Measurements from ENCODE around the gene ARHGEF10L.
"Not testable (repeated sequence)": the region's sequence is repeated elsewhere in the genome, so short reads cannot be mapped to it uniquely, and the experiment has no call there.

ARHGEF10L gene

DNA sequence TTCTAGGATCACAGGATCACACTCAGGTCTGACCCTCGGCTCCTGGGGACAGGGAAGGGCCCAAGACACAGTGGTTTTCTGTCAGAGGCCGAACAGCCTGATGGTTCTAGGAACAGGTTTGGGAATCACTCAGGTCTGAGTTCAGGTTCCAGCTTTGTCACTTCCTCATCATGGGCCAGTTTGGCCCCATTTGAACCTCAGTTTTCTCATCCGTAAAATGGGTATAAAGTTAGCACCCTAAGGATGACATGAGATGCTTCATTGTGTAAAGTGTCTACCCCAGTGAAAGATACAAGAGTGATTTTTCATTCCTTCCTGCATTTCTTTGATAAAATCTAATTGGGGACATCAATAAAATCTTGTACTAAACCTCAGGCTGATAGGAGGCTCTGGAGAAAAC, 204.4 kb downstream of the ARHGEF10L start:
- no peak for DNase-seq (ENCODE audit: low read depth in 1 of 2, low spot score in 1 of 2)
- no peak overlapping the region for H3K27ac ChIP-seq (replicated peaks)
- H3K27me3 ChIP-seq (ENCODE audit: insufficient read depth, poor library complexity, severe bottlenecking): no peaks in the 10 kb centered on the region
- no peak for TF ChIP-seq POLR2AphosphoS5 (IDR thresholded peaks at IDR 0.05; ENCODE audit: low read depth)
- TF ChIP-seq, protein P1, sequence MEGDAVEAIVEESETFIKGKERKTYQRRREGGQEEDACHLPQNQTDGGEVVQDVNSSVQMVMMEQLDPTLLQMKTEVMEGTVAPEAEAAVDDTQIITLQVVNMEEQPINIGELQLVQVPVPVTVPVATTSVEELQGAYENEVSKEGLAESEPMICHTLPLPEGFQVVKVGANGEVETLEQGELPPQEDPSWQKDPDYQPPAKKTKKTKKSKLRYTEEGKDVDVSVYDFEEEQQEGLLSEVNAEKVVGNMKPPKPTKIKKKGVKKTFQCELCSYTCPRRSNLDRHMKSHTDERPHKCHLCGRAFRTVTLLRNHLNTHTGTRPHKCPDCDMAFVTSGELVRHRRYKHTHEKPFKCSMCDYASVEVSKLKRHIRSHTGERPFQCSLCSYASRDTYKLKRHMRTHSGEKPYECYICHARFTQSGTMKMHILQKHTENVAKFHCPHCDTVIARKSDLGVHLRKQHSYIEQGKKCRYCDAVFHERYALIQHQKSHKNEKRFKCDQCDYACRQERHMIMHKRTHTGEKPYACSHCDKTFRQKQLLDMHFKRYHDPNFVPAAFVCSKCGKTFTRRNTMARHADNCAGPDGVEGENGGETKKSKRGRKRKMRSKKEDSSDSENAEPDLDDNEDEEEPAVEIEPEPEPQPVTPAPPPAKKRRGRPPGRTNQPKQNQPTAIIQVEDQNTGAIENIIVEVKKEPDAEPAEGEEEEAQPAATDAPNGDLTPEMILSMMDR (IDR thresholded peaks at IDR 0.05; ENCODE audit: insufficient read depth, low read length): no peak
- no peak for TF ChIP-seq SPI1 (IDR thresholded peaks at IDR 0.05; ENCODE audit: borderline replicate concordance, low read depth)
- TF ChIP-seq, protein P2, sequence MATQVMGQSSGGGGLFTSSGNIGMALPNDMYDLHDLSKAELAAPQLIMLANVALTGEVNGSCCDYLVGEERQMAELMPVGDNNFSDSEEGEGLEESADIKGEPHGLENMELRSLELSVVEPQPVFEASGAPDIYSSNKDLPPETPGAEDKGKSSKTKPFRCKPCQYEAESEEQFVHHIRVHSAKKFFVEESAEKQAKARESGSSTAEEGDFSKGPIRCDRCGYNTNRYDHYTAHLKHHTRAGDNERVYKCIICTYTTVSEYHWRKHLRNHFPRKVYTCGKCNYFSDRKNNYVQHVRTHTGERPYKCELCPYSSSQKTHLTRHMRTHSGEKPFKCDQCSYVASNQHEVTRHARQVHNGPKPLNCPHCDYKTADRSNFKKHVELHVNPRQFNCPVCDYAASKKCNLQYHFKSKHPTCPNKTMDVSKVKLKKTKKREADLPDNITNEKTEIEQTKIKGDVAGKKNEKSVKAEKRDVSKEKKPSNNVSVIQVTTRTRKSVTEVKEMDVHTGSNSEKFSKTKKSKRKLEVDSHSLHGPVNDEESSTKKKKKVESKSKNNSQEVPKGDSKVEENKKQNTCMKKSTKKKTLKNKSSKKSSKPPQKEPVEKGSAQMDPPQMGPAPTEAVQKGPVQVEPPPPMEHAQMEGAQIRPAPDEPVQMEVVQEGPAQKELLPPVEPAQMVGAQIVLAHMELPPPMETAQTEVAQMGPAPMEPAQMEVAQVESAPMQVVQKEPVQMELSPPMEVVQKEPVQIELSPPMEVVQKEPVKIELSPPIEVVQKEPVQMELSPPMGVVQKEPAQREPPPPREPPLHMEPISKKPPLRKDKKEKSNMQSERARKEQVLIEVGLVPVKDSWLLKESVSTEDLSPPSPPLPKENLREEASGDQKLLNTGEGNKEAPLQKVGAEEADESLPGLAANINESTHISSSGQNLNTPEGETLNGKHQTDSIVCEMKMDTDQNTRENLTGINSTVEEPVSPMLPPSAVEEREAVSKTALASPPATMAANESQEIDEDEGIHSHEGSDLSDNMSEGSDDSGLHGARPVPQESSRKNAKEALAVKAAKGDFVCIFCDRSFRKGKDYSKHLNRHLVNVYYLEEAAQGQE (IDR thresholded peaks at IDR 0.05; ENCODE audit: insufficient replicate concordance, low read depth): no peak
- TF ChIP-seq GABPA (IDR thresholded peaks at IDR 0.05; ENCODE audit: low read depth): no peak
- H3K4me3 ChIP-seq (replicated peaks; ENCODE audit: insufficient read depth, low read length): no peak overlapping the region

DNA sequence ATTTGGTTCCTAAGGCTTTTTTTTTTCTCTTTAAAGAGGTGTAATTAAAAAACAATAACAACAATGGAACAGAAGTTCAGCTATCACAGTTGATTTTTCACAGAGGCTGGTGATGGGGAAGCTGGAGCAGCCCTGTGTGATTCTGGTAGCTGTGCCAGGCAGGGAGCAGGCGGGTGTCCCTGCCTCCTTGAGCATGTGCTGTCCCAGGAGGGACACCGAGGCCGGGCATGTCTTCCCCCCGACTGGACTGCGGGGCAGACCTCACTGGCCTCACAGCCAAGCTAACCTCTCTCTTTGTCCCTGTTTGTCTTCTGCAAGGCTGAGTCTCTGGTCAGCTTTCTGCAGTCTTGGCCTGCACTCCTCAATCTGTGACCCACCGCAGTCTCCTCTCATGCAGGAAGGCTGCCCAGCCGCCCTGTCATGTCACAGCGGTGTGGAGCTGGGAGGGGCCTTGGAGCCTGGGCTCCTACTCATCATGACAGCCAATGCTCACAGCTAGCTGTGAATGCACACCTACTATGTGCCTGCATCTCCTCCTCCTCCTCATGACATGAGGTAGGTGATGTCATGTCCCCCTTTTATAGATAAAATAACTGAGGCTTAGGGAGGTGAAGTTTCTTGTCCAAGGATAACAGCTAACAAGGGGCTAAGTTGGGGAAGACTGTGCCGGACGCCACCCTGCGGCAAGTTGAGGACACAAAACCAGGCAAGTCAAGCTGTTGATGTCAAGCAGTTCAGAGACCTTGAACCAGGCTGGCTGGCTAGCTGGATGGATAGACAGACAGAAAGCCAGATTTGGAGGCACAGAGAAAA, 205.4 kb downstream of the ARHGEF10L start:
- H3K27me3 ChIP-seq (ENCODE audit: insufficient read depth, poor library complexity, severe bottlenecking): no peaks in the 10 kb centered on the region
- TF ChIP-seq, protein P2 (IDR thresholded peaks at IDR 0.05; ENCODE audit: insufficient replicate concordance, low read depth): no peak
- TF ChIP-seq, protein P1 (IDR thresholded peaks at IDR 0.05; ENCODE audit: insufficient read depth, low read length): no peak

DNA sequence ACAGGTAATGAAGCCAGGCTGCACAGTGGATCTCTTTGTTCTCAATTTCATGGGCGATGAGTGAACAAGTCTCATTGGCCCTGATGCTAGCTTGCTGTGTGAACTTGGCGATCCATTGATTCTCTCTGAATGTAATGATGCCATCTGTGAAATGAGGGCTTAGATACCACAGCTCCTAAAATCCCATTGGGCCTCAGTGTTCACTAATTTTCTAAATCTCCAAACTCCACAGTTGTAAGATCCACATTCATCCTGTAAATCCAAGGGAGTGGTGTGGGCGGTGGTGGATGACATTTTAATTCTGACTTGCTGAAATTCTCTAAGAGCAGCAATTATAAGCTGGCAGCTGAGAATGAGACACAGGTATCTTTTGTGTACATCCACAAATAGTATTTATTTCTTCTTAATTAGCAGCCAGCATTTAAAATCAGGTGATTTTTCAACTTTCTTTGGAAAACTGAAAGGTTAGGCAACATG, 206.0 kb downstream of the ARHGEF10L start:
- no peak for DNase-seq (ENCODE audit: low read depth in 1 of 2, low spot score in 1 of 2)
- no peak overlapping the region for H3K27ac ChIP-seq (replicated peaks)
- no peak overlapping the region for H3K4me3 ChIP-seq (replicated peaks; ENCODE audit: insufficient read depth, low read length)
- H3K27me3 ChIP-seq (ENCODE audit: insufficient read depth, poor library complexity, severe bottlenecking): no peaks in the 10 kb centered on the region
- no peak for TF ChIP-seq SPI1 (IDR thresholded peaks at IDR 0.05; ENCODE audit: borderline replicate concordance, low read depth)
- TF ChIP-seq, protein P2 (IDR thresholded peaks at IDR 0.05; ENCODE audit: insufficient replicate concordance, low read depth): no peak
- TF ChIP-seq, protein P1 (IDR thresholded peaks at IDR 0.05; ENCODE audit: insufficient read depth, low read length): no peak
- no peak for TF ChIP-seq POLR2AphosphoS5 (IDR thresholded peaks at IDR 0.05; ENCODE audit: low read depth)
- TF ChIP-seq GABPA (IDR thresholded peaks at IDR 0.05; ENCODE audit: low read depth): no peak

More for the DNA sequence above, 205.4 kb downstream of the ARHGEF10L start:
- Histone ChIP-seq H3K4me3 (replicated peaks; ENCODE audit: insufficient read depth, low read length) (no peak overlapping the region), H3K27ac (replicated peaks) (no peak overlapping the region)
- DNase-seq (ENCODE audit: low read depth in 1 of 2, low spot score in 1 of 2): no peak

DNA sequence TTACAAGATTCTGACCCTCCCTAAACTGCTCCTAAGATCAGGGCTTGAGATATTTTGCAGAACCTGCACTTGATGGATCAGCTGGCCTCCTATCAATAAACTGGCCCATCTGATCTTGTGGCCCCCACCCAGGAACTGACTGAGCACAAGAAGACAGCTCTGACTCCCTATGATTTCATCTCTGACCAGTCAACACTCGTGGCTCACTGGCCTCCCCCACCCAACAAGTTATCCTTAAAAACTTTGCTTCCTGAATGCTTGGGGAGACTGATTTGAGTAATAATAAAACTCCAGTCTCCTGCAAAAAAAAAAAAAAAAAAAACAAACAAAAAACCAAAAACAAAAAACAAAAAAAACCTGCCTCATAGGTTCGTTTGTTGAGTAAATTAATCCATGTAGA, 206.8 kb downstream of the ARHGEF10L start:
- H3K4me3 ChIP-seq (replicated peaks; ENCODE audit: insufficient read depth, low read length); H3K27me3 ChIP-seq (ENCODE audit: insufficient read depth, poor library complexity, severe bottlenecking); H3K27ac ChIP-seq (replicated peaks); DNase-seq (ENCODE audit: low read depth in 1 of 2, low spot score in 1 of 2): not testable (repeated sequence)
